Measurements from ENCODE around the gene INO80B.

Gene INO80B

GRCh38 chr2:74503506-74504475 lies 48.9 kb downstream of the INO80B start:
- no peak for DNase-seq

- no peak for DNase-seq
Measured at GRCh38 chr2:74504591-74504990, 49.7 kb downstream of the INO80B start.

GRCh38 chr2:74505448-74506246 lies 50.8 kb downstream of the INO80B start:
- DNase-seq, result no peak

- DNase-seq, result peak; percentile 98
Measured at GRCh38 chr2:74507145-74507925, 52.4 kb downstream of the INO80B start, which contains the start of gene PCGF1. Gene PCGF1 (minus strand): TSS chr2:74507695. CDS start chr2:74507668, 27 bp downstream.

Data from CD4-positive, alpha-beta T cell treated with Interleukin-15 for 1 hour (primary cell).